GM12865 (cell line): Measurements from ENCODE around the gene AOPEP.

Experiments used
- DNase-seq: peaks from one replicate; pipeline ENCODE4 v3.0.0; 2010; ENCODE audit warnings: low read depth
- H3K4me3 ChIP-seq: 2 replicates; pipeline ENCODE4 v1.5.1; 2011; ENCODE audit warnings: mild to moderate bottlenecking, low read depth, low read length, control low read depth
- CTCF ChIP-seq: IDR thresholded peaks from 2 replicates; pipeline ENCODE4 v1.5.1; 2011; ENCODE audit warnings: low read length, control low read depth, low read depth, inconsistent platforms; ENCODE audit not compliant: insufficient read depth; ENCODE audit errors: missing control alignments

The AOPEP gene

DNA sequence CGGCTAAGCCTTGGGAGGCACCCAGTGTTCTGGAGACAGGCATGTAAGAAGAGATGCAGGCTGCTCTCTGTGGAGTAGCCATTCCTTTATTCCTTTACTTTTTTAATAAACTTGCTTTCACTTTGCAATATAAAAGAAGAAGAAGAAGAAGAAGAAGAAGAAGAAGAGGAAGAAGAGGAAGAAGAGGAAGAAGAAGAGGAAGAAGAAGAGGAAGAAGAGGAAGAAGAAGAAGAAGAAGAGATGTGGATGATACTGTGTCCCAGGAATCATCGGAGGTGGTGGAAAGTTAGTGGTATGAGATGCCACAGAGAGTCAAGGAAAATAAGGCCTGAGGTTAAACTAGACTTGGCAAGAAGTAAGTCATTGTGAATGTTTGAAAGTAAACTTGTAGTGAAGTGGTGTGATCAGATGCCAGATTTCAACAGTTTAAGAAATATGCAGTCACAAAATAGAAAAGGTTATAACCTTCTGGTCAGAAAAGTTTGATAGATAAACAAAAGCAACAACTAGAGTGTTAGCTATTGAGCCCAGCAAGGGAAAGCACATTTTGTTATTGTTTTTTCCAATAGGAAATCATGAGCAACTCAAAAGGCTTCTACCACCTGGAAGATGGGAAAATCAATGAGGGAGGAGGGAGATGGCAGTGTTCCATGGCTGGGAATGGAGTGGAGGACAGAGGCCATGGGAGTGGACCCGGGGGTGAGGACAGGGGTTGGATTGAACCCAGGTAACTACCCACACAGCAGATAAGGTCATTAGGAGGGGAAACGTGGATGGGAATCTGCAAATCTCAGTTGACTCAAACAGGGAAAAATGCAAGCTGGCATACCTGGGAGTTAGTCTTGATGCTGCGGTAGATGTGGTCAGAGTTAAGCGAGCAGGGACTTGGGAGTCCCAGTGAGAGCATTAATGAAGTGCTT lies 16.8 kb downstream of the AOPEP start:
- TF ChIP-seq CTCF, result no peak
- DNase-seq, result no peak
- no peak overlapping the region for H3K4me3 ChIP-seq

- H3K4me3 ChIP-seq, result no peak overlapping the region
- no peak for DNase-seq
- TF ChIP-seq CTCF, result no peak
Measured at GRCh38 chr9:94745806-94746540, 19.5 kb downstream of the AOPEP start.

DNA sequence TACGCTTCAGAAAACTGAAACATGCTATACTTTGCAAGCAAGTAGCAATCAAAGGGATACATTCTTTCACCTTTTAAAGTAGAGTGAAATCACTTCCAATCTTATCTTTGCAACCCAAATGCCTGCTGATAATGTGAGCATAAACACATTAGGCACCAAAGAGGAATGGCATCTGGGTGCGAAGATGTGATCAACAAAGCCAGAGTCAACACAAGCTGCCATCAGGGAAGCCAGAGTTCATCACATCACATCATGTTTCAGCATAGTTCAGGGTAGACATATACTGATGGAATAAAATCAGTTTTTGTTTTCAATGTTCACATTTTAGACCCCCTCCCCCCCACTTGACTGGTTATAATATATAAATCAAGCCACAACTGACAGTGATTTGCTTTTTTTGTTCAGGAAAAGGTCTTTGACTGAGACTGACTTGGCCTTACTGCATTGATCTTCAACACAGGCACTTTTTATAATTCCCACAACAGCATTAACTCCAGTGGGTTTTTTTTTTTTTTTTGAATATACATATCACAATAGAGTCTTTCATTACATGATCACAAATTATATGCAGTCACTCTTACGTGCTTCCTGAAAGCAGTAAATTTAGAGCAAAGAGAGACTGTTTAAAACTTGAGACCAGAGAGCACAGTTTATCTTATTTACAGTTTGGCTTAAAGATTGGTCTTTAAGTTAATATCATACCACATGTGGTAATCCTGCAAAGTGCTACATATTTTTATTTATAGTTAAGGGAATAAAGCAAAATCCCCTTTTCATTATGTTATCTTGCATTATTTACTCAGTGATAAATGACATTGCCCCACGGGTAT lies 20.3 kb downstream of the AOPEP start:
- H3K4me3 ChIP-seq, result no peak overlapping the region
- no peak for DNase-seq
- no peak for TF ChIP-seq CTCF

GRCh38 chr9:94754976-94755475 lies 28.5 kb downstream of the AOPEP start:
- DNase-seq, result no peak
- H3K4me3 ChIP-seq, result no peak overlapping the region
- no peak for TF ChIP-seq CTCF

DNA sequence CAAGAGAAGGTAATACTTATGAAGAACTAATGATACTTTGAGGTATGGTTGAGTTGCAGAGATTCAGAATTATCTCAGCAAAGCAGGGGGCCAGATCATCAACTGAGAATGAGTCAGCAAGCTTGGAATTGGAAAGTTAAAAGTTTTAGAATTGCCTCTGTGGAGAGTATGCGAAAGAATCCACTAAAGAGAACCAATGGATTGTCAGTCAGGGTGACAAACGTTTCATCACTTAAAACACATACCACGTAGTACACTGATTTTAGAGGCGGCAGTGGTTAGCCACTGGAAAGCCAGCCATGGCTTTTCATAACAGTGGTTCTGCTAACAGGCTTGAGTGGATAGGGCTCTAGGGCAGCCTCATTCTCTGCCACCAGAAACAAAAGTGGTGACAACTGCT lies 30.7 kb downstream of the AOPEP start:
- DNase-seq, result no peak
- no peak overlapping the region for H3K4me3 ChIP-seq
- TF ChIP-seq CTCF, result no peak

GRCh38 chr9:94758031-94758430 lies 31.5 kb downstream of the AOPEP start:
- DNase-seq, result no peak
- H3K4me3 ChIP-seq, result no peak overlapping the region
- TF ChIP-seq CTCF, result no peak
